GM06990 (cell line): ENCODE data around the gene SPTLC3.

Source experiments
- DNase-seq: peaks from one replicate; pipeline ENCODE4 v3.0.0-alpha.2; 2011; ENCODE audit not compliant: insufficient read length; ENCODE audit errors: extremely low read depth
- H3K27me3 ChIP-seq: replicated peaks from 2 replicates; pipeline ENCODE4 v1.6.0; 2011; ENCODE audit warnings: low read length; ENCODE audit not compliant: control insufficient read depth, insufficient read depth
- H3K36me3 ChIP-seq: 2 replicates; pipeline ENCODE4 v1.5.1; 2011; ENCODE audit warnings: low read length; ENCODE audit not compliant: control insufficient read depth, insufficient read depth
- H3K4me3 ChIP-seq: replicated peaks from 2 replicates; pipeline ENCODE4 v1.5.1; 2011; ENCODE audit warnings: low read depth, mild to moderate bottlenecking, control low read depth, low read length
- CTCF ChIP-seq: IDR thresholded peaks from 2 replicates; pipeline ENCODE4 v1.5.1; 2011; ENCODE audit warnings: low read length, control low read depth, mild to moderate bottlenecking, inconsistent platforms; ENCODE audit not compliant: insufficient read depth, poor library complexity, severe bottlenecking

Gene SPTLC3

GRCh38 chr20:13028673-13029072 is 19.9 kb downstream of the SPTLC3 start:
- Histone ChIP-seq H3K4me3 (no peak overlapping the region), H3K27me3 (peaks cover 3% of the 10 kb centered on the region; the same call in 1 of the 2 replicates), H3K36me3 (no peaks in the 10 kb centered on the region)
- no peak for TF ChIP-seq CTCF
- no peak for DNase-seq

- Histone ChIP-seq H3K36me3 (no peaks in the 10 kb centered on the region), H3K4me3 (no peak overlapping the region), H3K27me3 (peaks cover 3% of the 10 kb centered on the region; the same call in 1 of the 2 replicates)
- no peak for TF ChIP-seq CTCF
- DNase-seq: no peak
Measured at GRCh38 chr20:13029687-13030375, 21.1 kb downstream of the SPTLC3 start.

GRCh38 chr20:13031751-13032150 is 23.0 kb downstream of the SPTLC3 start:
- Histone ChIP-seq H3K27me3 (peaks cover 3% of the 10 kb centered on the region; the same call in 1 of the 2 replicates), H3K36me3 (no peaks in the 10 kb centered on the region)
- DNase-seq: no peak

GRCh38 chr20:13034115-13034514 is 25.3 kb downstream of the SPTLC3 start:
- no peak overlapping the region for H3K4me3 ChIP-seq
- TF ChIP-seq CTCF: no peak
- DNase-seq: no peak

More at GRCh38 chr20:13031751-13032150, 23.0 kb downstream of the SPTLC3 start:
- no peak for TF ChIP-seq CTCF
- H3K4me3 ChIP-seq: no peak overlapping the region

GRCh38 chr20:13034936-13035335 is 26.2 kb downstream of the SPTLC3 start:
- no peak for DNase-seq

More at GRCh38 chr20:13034115-13034514, 25.3 kb downstream of the SPTLC3 start:
- H3K27me3 ChIP-seq: peaks cover 3% of the 10 kb centered on the region; the same call in 1 of the 2 replicates
- no peaks in the 10 kb centered on the region for H3K36me3 ChIP-seq

More at GRCh38 chr20:13034936-13035335, 26.2 kb downstream of the SPTLC3 start:
- no peak for TF ChIP-seq CTCF
- Histone ChIP-seq H3K36me3 (no peaks in the 10 kb centered on the region), H3K4me3 (no peak overlapping the region), H3K27me3 (peaks cover 1% of the 10 kb centered on the region; the same call in 1 of the 2 replicates)
